Tibial nerve (tissue), 4 donors: ENCODE results near the gene ZNF783. TPM values are rescaled to one million over a fixed set of nuclear protein-coding genes. Genes with fewer than 3 reads are reported as not detected.

Experiments used
- DNase-seq, 2 donors: peaks; one replicate each; pipeline ENCODE4 v3.0.0-alpha.2; 2019; ENCODE audit warnings: low spot score in 2 of 2
- H3K27ac ChIP-seq, 4 donors: fragments of 200-600 bp; sonication (generic) in 3 of 4; one replicate each; pipeline ENCODE4 v1.5.1; 2017 to 2019; ENCODE audit warnings: mild to moderate bottlenecking in 1 of 4
- H3K27me3 ChIP-seq, 2 donors: fragments of 200-600 bp; sonication (generic) in 1 of 2; one replicate each; pipeline versions ENCODE4 v1.5.1 to v1.6.0; 2017 to 2019
- H3K36me3 ChIP-seq, 3 donors: fragments of 200-600 bp; sonication (generic); one replicate each; pipeline ENCODE4 v1.5.1; 2018 to 2019
- H3K4me1 ChIP-seq, 4 donors: fragments of 200-600 bp; sonication (generic) in 3 of 4; one replicate each; pipeline ENCODE4 v1.5.1; 2017 to 2019
- H3K4me3 ChIP-seq, 4 donors: fragments of 200-600 bp; sonication (generic) in 3 of 4; one replicate each; pipeline ENCODE4 v1.5.1; 2017 to 2019; ENCODE audit warnings: mild to moderate bottlenecking in 1 of 4, moderate library complexity in 1 of 4
- H3K9me3 ChIP-seq, 4 donors: fragments of 200-600 bp; sonication (generic) in 3 of 4; one replicate each; pipeline ENCODE4 v1.5.1; 2017 to 2019
- CTCF ChIP-seq, 5 experiments: fragments of 200-600 bp in 3 of 5; fragments of 450-650 bp in 2 of 5; sonication (generic) in 3 of 5; IDR thresholded peaks; one replicate each; pipeline ENCODE4 v1.5.1; 2016 to 2019; ENCODE audit warnings: antibody characterized with exemption in 5 of 5, mild to moderate bottlenecking in 3 of 5, moderate library complexity in 2 of 5
- EP300 ChIP-seq, 2 donors: sonication (generic); formaldehyde crosslinking; IDR thresholded peaks; one replicate each; pipeline ENCODE4 v1.6.1; 2017; ENCODE audit warnings: antibody characterized with exemption in 2 of 2, mild to moderate bottlenecking in 1 of 2
- POLR2A ChIP-seq, 2 donors: fragments of 450-650 bp; IDR thresholded peaks; one replicate each; pipeline ENCODE4 v1.6.1; 2017; ENCODE audit warnings: antibody characterized with exemption in 2 of 2, mild to moderate bottlenecking in 2 of 2, moderate library complexity in 2 of 2
- WGBS, 2 donors: methylation state at CpG; one replicate each; pipeline ENCODE4 v1.1.5; 2018; 5-methylcytosine and 5-hydroxymethylcytosine counted together
- total RNA-seq, 4 donors: library from RNA; depleted of rRNA; stranded (reverse); fragments of >200 nt; gene quantifications; one replicate each; pipeline ENCODE4 v1.1.0, GENCODE V29; 2016

The ZNF783 gene
- total RNA-seq, 4 donors from 2014 or later, result 22.1 to 58.2 (median 31.2) TPM

DNA sequence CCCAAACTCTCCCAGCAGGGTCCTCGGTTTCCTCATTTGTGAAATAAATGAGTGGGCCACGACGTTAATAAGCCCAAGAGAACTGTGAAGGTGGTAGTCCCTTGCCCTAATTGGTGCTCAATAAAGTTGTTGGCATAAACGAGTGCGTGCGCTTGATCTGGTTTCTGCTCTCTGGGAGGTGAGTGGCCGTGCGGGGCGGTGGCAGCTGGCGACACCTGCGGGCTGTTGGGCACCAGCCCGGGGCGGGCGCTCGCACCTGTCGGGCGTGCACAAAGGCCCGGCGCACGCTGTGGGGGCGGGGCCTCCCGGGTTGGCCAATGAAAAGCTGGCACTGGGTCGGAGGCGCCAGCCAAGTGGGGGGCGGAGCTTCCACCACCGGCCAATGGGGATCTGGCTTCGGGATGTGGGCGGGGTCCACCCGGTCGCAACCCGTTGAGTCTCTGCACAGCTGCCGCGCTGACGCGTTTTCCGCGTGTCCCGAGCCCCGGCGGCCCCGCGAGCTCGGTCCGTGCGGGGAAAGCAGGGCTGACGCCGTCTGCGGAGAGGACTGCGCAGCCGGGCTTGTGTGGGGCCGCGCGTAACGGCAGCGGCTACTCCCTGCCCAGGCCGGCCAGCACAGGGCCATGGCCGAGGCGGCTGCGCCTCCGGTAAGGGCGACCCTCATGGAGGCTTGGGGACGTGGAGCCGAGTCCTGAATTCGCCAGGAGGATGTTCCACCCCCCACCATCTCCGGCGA, 23.0 kb downstream of the ZNF783 start:
- H3K36me3 ChIP-seq, result peaks cover 0 to 58% (median 0%) of the 10 kb centered on the region in 3 donors
- H3K4me3 ChIP-seq, result peak overlapping the region; percentile 35 to 85 (median 65)
- peak; percentile 83 to 86 for DNase-seq
- H3K4me1 ChIP-seq, result peaks cover 0 to 15% (median 11%) of the 10 kb centered on the region in 4 donors
- WGBS, 2 donors, result 3 to 9% methylated on average over 20 to 41 of the region's 66 CpGs
- no peaks in the 10 kb centered on the region for H3K9me3 ChIP-seq
- TF ChIP-seq EP300 (IDR thresholded peaks at IDR 0.05), result peak in 1 of 2 donors; percentile 61
- peak in 1 of 2 donors; percentile 26 for TF ChIP-seq POLR2A (IDR thresholded peaks at IDR 0.05)
- no peak for TF ChIP-seq CTCF (IDR thresholded peaks at IDR 0.05)
- H3K27me3 ChIP-seq, result no peaks in the 10 kb centered on the region
- peak overlapping the region in 3 of 4 donors; percentile 34 to 64 (median 45) for H3K27ac ChIP-seq

DNA sequence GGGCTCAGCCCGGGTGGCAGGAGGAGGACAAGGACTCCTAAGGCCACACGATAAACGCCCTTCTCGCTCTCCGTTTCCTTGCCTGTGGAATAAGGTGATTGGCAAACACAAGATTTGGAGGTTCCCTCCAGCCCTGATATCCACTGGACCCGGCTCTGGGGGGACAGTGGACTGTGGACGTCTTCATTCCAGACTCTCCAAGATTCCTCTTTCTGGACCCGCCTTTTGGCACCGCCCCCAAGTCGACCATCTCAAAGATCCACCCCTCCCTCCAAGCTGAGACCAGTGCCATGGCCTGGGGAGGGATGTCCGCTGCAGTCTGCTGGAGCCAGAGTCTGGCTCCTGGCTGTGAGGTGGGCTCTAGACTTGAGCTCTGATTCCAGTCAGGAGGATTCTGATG, 23.6 kb downstream of the ZNF783 start:
- Histone ChIP-seq H3K36me3 (peaks cover 0 to 58% (median 0%) of the 10 kb centered on the region in 3 donors), H3K4me3 (peak overlapping the region; percentile 35 to 85 (median 65)), H3K27me3 (no peaks in the 10 kb centered on the region), H3K4me1 (peaks cover 0 to 15% (median 11%) of the 10 kb centered on the region in 4 donors), H3K27ac (peak overlapping the region in 3 of 4 donors; percentile 34 to 64 (median 45)), H3K9me3 (no peaks in the 10 kb centered on the region)
- 5 to 6% methylated on average over 10 to 11 of the region's 11 CpGs for WGBS, 2 donors
- DNase-seq, result no peak
- TF ChIP-seq CTCF (IDR thresholded peaks at IDR 0.05), result no peak
- TF ChIP-seq POLR2A (IDR thresholded peaks at IDR 0.05), result no peak
- TF ChIP-seq EP300 (IDR thresholded peaks at IDR 0.05), result no peak

DNA sequence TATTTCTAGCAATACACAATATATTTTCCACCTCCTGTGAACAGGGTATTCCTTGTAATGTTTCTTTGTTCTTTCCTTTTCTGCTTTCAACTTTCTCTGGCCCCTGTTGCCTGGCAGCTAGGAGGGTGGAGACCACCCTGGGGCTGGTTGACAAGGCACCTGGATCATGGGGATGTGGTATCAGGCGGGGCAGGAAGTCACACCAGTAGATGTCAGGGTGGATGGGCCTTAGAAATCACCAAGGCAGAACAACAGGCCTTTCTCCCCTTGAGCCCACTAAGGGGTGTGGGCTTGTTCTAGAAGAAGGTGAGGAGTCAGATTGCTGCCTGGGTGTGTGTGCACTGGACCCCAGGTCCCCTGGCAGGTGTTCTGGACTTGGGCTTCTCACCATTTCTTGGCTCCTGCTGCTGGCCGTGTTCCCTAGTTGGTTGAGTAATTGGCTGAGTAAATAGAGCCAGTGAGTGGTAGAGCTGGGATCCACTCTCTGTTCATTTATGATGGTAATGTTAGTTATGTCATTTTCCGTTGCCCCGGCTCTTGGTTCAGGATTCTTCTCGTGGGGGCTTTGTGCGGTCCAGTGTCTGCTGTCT, 24.9 kb downstream of the ZNF783 start:
- H3K36me3 ChIP-seq, result peaks cover 0 to 58% (median 0%) of the 10 kb centered on the region in 3 donors
- no peak for DNase-seq
- WGBS, 2 donors, result 93 to 94% methylated on average over 6 of the region's 6 CpGs

GRCh38 chr7:149287622-149288021, 25.6 kb downstream of the ZNF783 start:
- Histone ChIP-seq H3K36me3 (peaks cover 0 to 58% (median 0%) of the 10 kb centered on the region in 3 donors), H3K27me3 (no peaks in the 10 kb centered on the region), H3K27ac (no peak overlapping the region), H3K9me3 (no peaks in the 10 kb centered on the region), H3K4me3 (no peak overlapping the region), H3K4me1 (peaks cover 0 to 15% (median 11%) of the 10 kb centered on the region in 4 donors)
- 92 to 94% methylated on average over 10 of the region's 10 CpGs for WGBS, 2 donors
- no peak for TF ChIP-seq EP300 (IDR thresholded peaks at IDR 0.05)
- no peak for TF ChIP-seq CTCF (IDR thresholded peaks at IDR 0.05)
- TF ChIP-seq POLR2A (IDR thresholded peaks at IDR 0.05), result no peak
- no peak for DNase-seq

More for the DNA sequence above, 24.9 kb downstream of the ZNF783 start:
- TF ChIP-seq POLR2A (IDR thresholded peaks at IDR 0.05), result no peak
- Histone ChIP-seq H3K27ac (no peak overlapping the region), H3K4me1 (peaks cover 0 to 15% (median 11%) of the 10 kb centered on the region in 4 donors), H3K9me3 (no peaks in the 10 kb centered on the region), H3K27me3 (no peaks in the 10 kb centered on the region), H3K4me3 (no peak overlapping the region)

DNA sequence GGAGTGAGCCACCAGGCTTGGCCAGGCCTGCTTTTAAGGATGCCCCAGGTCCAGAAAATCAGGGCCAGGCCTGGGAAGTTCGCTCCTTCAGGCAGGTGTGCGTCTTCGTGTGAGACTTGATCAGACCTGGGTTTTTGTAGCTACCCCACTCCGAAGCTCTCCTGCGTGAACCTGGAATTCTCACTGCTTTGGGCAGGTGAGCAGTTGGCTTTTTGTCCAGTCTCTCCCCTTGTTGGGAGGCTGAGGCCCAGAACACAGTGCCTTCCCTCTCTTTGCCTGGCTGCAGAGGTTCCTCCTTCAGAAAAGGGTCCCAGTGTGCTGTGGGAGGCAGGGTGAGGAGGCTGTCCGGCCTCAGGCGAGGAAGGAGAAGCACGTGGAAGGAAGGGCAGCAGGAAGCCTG, 27.3 kb downstream of the ZNF783 start:
- WGBS, 2 donors, result 92% methylated on average over 8 of the region's 8 CpGs
- H3K36me3 ChIP-seq, result peaks cover 0 to 70% (median 0%) of the 10 kb centered on the region in 3 donors

More for the DNA sequence above, 27.3 kb downstream of the ZNF783 start:
- Histone ChIP-seq H3K4me1 (peaks cover 0 to 15% (median 10%) of the 10 kb centered on the region in 4 donors), H3K4me3 (no peak overlapping the region), H3K27ac (no peak overlapping the region), H3K9me3 (no peaks in the 10 kb centered on the region), H3K27me3 (no peaks in the 10 kb centered on the region)
- TF ChIP-seq EP300 (IDR thresholded peaks at IDR 0.05) (no peak), POLR2A (IDR thresholded peaks at IDR 0.05) (no peak), CTCF (IDR thresholded peaks at IDR 0.05) (no peak)
- no peak for DNase-seq
